CMK (cell line): Measurements from ENCODE around the gene FAM162A.
"Not testable (repeated sequence)": the region's sequence is repeated elsewhere in the genome, so short reads cannot be mapped to it uniquely, and the experiment has no call there.

Experiments used
- DNase-seq: peaks from one replicate; pipeline ENCODE4 v3.0.0-alpha.2; 2010; ENCODE audit warnings: low read depth

The FAM162A gene

DNA sequence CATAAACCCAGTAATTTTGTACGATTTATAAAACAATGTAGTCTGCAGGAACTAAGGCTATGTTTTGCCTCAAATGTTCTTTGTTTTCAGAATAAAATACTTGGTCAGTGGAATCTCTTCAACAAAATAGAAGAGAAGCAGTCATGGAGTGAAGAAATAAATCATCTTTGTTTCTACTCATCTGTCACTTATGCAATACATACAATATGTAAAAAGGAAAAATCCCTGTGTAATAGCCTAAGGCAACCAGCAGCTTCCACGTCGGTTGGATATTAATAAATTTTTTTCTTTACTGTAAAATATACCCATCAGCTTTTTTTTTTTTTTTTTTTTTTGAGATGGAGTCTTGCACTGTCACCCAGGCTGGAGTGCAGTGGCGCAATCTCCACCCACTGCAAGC lies 37.1 kb downstream of the FAM162A start:
- DNase-seq: no peak

DNA sequence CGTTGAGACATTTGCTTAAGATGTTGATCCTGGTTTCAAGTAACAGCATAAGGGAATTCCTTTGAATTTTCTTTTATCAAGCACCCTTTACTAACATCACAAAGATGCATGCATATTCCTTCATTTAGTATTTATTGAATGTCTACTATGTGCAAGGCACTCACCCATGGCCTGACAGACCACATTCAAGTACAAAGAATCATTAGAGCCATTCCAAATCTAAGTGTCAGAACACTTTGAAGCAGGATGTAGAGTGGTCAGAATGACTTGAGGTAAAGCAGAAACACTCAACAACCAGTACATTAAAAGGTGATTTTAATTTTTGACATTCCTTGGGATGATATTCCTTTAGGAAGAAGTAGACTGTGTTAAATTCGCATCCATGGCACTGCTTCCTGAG lies 37.9 kb downstream of the FAM162A start:
- DNase-seq: no peak

DNA sequence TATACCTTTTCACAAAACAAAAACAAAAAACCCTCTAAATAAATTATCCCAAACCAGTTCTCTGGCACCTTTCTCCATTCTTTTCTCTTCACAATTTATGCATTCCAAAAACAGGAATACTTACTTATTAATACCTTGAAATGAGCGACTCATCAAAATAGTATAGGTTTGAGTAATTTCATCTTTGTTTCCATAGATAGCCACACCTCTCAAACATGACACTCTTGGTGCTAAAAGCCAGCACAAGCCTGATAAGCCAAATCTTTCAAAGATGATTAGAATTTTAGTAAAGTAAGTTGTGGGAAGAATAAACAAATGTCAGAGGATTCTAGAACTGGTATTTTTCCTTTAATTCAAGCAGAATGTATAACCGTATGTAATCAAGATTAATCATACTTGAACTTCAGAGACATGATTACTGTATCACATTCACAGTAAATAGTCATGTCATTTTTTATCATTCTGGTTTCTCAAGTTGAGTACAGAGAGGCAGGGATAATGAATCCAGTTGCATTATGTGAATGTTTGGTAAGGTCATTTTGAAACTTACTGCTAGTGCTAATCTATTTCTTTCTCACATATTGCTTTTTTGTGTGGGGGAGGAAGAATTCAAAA lies 44.0 kb downstream of the FAM162A start:
- no peak for DNase-seq

DNA sequence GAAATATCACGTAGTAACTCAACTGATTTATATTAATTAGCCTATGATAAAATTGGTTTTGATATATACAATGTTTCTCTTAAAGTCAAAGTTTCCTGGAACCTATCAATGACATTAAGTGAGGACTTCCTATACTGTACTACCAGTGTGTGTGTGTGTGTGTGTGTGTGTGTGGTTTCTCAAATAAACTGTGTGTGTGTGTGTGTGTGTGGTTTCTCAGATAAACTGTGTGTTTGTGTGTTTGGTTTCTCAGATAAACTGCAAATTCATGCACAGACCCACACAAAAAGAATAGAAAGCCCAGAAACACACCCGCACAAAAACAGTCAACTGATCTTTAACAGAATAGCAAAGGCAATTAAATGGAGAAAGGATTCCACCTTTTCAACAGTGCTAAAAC lies 46.4 kb downstream of the FAM162A start:
- no peak for DNase-seq

DNA sequence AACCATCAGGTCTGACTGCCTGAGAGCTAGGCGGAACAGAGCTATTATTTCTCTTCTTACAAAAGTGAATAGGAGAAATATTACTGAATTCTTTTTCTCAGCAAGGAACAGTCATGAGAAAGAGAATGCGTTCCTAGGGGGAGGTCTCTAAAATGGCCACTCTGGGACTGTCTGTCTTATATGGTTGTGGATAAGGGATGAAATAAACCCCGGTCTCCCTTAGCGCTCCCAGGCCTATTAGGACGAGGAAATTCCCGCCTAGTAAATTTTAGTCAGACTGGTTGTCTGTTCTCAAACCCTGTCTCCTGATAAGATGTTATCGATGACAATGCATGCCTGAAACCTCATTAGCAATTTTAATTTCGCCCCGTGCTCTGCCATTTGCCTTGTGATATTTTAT lies 52.0 kb downstream of the FAM162A start:
- no peak for DNase-seq

DNA sequence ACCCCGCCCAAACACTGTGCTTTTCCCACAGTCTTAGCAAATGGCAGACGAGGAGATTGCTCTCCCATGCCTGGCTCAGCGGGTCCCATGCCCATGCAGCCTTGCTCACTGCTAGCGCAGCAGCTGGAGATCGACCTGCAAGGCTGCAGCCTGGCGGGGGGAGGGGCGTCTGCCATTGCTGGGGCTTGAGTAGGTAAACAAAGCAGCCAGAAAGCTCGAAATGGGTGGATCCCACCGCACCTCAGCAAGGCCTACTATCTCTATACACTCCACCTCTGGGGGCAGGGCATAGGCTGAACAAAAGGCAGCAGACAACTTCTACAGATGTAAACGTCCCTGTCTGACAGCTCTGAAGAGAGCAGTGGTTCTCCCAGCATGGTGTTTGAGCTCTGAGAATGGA lies 59.1 kb downstream of the FAM162A start:
- DNase-seq: no peak

DNA sequence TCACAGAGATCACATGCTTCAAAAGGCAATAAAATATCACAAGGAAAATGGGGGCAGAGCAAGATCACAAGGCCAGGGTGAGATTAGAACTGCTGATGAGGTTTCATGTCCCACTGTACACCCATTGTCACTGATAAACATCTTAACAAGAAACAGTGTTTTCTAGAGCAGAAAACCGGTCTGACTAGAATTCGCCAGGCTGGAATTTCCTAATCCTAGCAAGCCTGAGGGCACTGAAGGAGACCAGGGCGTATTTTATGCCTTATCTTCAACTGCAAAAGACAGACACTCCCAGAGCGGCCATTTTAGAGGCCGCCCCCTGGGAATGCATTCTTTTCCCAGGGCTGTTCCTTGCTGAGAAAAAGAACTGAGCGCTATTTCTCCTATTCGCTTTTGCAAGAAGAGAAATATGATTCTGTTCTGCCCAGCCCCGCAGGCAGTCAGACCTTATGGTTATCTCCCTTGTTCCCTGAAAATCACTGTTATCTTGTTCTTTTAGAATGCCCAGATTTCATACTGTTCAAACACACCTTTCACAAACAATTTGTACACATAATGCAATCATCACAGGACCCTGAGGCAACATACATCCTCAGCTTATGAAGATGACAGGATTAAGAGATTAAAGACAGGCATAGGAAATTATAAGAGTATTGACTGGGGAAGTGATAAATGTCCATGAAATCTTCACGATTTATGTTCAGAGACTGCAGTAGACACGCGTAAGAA lies 59.9 kb downstream of the FAM162A start:
- DNase-seq: not testable (repeated sequence)

DNA sequence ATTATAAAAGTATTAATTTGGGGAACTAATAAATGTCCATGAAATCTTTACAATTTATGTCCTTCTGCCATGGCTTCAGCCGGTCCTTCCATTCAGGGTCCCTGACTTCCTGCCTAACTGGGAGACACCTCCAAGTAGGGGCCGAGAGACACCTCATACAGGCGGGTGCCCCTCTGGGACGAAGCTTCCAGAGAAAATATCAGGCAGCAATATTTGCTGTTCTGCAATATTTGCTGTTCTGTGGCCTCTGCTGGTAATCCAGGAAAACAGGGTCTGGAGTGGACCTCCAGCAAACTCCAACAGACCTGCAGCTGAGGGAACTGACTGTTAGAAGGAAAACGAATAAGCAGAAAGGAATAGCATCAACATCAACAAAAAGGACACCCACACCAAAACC lies 60.5 kb downstream of the FAM162A start:
- not testable (repeated sequence) for DNase-seq

DNA sequence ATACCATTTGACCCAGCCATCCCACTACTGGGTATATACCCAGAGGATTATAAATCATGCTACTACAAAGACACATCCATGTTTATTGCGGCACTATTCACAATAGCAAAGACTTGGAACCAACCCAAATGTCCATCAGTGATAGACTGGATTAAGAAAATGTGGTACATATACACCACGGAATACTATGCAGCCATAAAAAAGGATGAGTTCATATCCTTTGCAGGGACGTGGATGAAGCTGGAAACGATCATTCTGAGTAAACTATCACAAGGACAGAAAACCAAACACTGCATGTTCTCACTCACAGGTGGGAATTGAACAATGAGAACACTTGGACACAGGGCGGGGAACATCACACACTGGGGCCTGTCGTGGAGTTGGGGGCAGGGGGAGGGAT lies 64.2 kb downstream of the FAM162A start:
- DNase-seq: not testable (repeated sequence)

DNA sequence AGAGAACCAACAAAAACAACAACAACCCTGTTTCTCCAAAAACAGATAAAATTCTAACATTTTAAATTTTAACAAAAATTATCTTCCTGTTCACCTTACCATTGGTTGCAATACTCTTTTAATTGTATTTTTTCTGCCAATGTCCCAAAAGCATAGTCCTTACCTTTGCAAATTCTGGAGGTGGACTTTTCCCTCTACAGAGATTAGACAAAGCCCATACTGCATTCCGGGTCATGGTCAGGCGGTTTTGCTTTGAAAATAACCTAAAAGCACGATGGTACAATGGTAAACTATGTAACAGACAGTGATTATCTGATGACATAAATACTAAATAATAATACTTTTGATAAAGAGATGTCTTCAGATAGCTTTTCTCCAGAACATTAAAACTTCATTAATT lies 67.4 kb downstream of the FAM162A start:
- no peak for DNase-seq

DNA sequence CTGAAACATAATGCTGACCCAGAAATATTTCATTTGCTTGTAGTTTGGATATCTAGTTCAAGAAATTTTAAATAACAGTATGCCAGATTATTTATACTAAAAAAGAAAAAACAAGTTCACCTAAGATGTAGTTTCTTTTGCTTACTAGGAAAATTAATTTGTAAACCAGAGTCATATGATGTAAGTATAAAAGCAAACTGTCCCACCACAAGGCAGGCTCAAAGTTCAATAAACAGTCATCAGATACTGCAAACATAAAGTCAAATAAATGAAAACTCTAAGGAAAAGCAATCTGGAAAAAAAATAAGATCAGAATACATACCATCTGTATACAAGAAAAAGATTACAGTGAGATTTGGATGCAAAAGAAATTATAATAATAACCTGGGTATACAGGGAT lies 72.1 kb downstream of the FAM162A start:
- no peak for DNase-seq

DNA sequence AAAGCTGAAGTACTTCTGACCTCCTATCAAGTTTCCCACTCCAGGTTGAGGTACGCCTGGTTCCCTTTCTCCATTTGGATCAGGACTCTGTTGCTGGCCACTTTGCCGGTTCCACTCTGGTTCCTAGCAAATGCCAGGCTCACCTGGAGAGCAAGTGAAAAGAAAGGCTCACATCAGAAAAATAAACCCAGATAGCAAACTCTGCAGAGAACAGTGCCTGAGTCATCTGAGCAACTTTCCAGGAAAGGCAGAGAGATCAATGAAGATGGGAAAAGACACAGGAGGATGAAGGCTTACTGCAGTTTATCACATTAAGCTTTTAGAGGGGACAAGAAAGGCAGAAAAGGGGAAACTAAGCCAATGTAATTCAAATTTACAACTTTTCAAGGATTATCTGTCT lies 73.7 kb downstream of the FAM162A start:
- DNase-seq: no peak

DNA sequence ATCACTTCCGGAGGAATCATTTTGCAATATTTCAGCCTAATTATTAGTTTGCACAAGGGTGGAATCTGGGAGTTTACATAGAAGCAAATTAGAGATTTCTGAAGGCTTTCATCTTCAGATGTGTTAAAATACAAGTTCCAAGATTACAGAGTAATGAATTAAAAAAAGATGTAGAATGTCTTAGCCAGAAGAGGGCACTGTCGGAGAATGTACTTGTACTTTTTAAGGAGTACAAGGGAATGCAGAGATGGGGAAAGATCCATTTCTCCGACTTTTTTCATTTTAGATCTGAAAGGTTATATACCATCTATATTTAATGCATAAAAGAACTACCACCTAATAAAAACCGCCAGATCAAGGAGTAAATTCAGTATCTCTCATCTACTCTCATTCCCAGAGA lies 75.0 kb downstream of the FAM162A start:
- DNase-seq: no peak

DNA sequence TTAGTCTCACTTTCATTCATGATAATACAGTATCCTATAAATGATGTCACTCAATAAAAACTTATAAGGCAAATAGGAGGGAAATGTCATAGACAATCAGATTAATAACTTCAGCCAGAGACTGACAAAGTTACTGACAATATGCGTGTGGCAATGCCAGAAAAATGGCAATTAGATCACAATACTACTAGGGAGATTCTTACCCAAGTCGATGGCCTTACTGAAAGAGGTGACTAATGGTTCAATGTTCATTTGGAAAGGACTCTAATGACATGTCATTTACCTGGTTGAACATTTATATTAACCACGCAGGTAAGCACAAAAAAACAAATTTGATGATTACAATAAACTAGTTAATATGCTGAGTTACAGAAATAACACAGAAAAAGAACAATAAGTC lies 77.8 kb downstream of the FAM162A start:
- DNase-seq: no peak
